Measurements from ENCODE around the gene CNKSR2. TPM values are rescaled to one million over a fixed set of nuclear protein-coding genes. Genes with fewer than 3 reads are reported as not detected.

CNKSR2 gene
- total RNA-seq, 1 experiment from 2014 or later, result not detected

DNA sequence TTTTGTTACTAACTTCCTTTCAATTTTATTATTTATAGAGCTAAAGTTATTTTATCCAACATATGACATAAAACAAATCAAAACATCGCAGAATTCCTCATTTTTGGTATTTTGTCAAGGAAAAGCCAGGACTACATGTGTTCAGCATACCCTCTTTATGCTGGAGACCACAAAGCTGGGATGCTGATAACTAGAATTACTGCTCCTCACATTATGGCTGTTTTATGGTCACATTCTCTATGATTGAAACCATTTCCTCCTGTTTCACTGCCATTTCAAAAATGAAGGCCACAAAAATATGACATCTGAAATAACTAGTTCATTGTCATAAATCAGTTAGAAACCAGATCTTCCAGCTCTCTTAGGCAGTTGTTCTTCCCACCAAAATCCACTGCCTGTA is 242.2 kb downstream of the CNKSR2 start:
- no peaks in the 10 kb centered on the region for H3K27me3 ChIP-seq (ENCODE audit: insufficient read depth, low read length)
- no peaks in the 10 kb centered on the region for H3K79me2 ChIP-seq (ENCODE audit: insufficient read depth, low read length)
- intact Hi-C loops (cut with micrococcal nuclease), result no loop called here
- H3K4me1 ChIP-seq (ENCODE audit: control insufficient read depth in 1 of 2, insufficient read depth in 2 of 2, low read length in 2 of 2), result no peaks in the 10 kb centered on the region
- TF ChIP-seq EZH2phosphoT487 (IDR thresholded peaks at IDR 0.05; ENCODE audit: borderline replicate concordance) (no peak), ZNF274 (IDR thresholded peaks at IDR 0.05; ENCODE audit: low read depth, low read length) (no peak), CEBPB (IDR thresholded peaks at IDR 0.05; ENCODE audit: low read depth) (no peak), JUND (IDR thresholded peaks at IDR 0.05) (no peak), EGR1 (IDR thresholded peaks at IDR 0.05; ENCODE audit: low read depth) (no peak), ATF3 (IDR thresholded peaks at IDR 0.05) (no peak), ZFX (IDR thresholded peaks at IDR 0.05) (no peak), REST (IDR thresholded peaks at IDR 0.05; ENCODE audit: low read depth) (no peak), POLR2A (IDR thresholded peaks at IDR 0.05; ENCODE audit: borderline replicate concordance, extremely low read depth, insufficient read depth, insufficient read length) (no peak), ELF1 (IDR thresholded peaks at IDR 0.05; ENCODE audit: borderline replicate concordance, low read depth) (no peak), POLR2AphosphoS5 (IDR thresholded peaks at IDR 0.05; ENCODE audit: low read depth, low read length) (no peak), SRF (IDR thresholded peaks at IDR 0.05; ENCODE audit: low read depth) (no peak), SP1 (IDR thresholded peaks at IDR 0.05; ENCODE audit: low read depth) (no peak)
- TF ChIP-seq, protein P1, sequence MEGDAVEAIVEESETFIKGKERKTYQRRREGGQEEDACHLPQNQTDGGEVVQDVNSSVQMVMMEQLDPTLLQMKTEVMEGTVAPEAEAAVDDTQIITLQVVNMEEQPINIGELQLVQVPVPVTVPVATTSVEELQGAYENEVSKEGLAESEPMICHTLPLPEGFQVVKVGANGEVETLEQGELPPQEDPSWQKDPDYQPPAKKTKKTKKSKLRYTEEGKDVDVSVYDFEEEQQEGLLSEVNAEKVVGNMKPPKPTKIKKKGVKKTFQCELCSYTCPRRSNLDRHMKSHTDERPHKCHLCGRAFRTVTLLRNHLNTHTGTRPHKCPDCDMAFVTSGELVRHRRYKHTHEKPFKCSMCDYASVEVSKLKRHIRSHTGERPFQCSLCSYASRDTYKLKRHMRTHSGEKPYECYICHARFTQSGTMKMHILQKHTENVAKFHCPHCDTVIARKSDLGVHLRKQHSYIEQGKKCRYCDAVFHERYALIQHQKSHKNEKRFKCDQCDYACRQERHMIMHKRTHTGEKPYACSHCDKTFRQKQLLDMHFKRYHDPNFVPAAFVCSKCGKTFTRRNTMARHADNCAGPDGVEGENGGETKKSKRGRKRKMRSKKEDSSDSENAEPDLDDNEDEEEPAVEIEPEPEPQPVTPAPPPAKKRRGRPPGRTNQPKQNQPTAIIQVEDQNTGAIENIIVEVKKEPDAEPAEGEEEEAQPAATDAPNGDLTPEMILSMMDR (IDR thresholded peaks at IDR 0.05 in 2 of 3, conservative IDR thresholded peaks at IDR 0.05 in 1 of 3; ENCODE audit: borderline replicate concordance in 1 of 3, insufficient read depth in 1 of 3, low read depth in 2 of 3, low read length in 2 of 3), result no peak
- TF ChIP-seq, protein P2, sequence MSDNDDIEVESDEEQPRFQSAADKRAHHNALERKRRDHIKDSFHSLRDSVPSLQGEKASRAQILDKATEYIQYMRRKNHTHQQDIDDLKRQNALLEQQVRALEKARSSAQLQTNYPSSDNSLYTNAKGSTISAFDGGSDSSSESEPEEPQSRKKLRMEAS (IDR thresholded peaks at IDR 0.05), result no peak
- H3K9ac ChIP-seq (ENCODE audit: low read length), result no peak overlapping the region
- H4K20me1 ChIP-seq (ENCODE audit: insufficient read depth), result no peaks in the 10 kb centered on the region
- CTCF ChIA-PET, result no interaction called here
- H3K9me3 ChIP-seq (ENCODE audit: control insufficient read depth in 1 of 2, insufficient read depth in 1 of 2, low read depth in 1 of 2, low read length in 2 of 2), result no peaks in the 10 kb centered on the region
- ATAC-seq (no peak), DNase-seq (ENCODE audit: low read depth, low spot score) (no peak)
- H2AFZ ChIP-seq (ENCODE audit: low read depth, low read length, poor library complexity, severe bottlenecking), result no peak overlapping the region
- no peak overlapping the region for H3K27ac ChIP-seq (ENCODE audit: low read depth, low read length)
- no peak overlapping the region for H3K4me3 ChIP-seq (replicated peaks in 1 of 2; ENCODE audit: low read depth in 1 of 2, low read length in 2 of 2)
- no peaks in the 10 kb centered on the region for H3K36me3 ChIP-seq (ENCODE audit: control insufficient read depth in 1 of 2, insufficient read depth in 2 of 2, low read length in 2 of 2)
- POLR2A ChIA-PET, result no interaction called here
- no peaks in the 10 kb centered on the region for H3K9me2 ChIP-seq (ENCODE audit: insufficient read depth)
- BruUV-seq (replicated peaks), result no TSS peak
- no peak overlapping the region for H3K4me2 ChIP-seq (ENCODE audit: low read length)
- RAD21 ChIA-PET (ENCODE audit: low non-redundant PET in 1 of 2, low total read pairs in 2 of 2, uncharacterized antibody in 2 of 2, unreplicated experiment in 2 of 2), result no interaction called here

Data from HCT116 (cell line).